GM19240 (cell line): ENCODE results near the gene FLRT1.

Source experiments
- DNase-seq: peaks from one replicate; pipeline ENCODE4 v3.0.0; 2011; ENCODE audit warnings: low spot score; ENCODE audit not compliant: insufficient read length

FLRT1 gene

DNA sequence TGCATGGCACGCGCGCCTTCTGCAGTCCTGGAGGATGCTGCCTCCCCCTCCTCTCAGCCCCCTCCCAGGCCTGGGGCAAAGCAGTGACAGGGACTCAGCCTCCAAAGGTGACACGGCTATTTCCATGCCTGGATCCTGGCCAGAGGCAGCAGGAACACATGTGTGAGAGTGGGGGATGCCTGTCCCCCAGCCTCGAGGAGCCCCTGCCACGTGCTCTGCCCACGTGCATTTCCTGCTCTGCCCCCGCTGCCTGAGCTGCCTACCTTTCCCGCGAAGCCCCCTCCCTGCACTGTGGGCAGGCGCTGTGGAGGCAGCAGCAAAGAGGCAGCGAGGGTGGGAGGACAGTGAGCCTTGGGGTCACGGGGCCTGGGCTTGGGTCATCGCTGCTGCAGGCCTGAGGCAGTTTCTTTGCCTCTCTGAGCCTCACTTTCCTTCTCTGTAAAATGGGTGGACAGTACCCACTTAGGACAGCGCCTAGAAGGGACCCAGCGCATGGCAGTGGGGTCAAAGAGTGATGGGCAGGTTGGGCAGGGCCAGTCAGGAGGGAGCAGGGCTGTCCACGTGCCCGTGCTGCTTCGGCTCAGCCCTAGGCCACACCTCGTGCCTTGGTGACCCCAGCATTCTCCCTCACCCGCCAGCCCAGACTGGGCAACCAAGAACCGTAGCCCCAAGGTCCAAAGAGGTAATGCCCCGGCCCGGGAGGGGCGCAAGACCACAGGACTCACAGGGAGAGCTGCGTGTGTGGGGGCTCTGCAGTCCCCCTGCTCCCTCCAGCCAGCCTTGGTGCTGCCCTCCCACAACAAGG is 48.6 kb downstream of the FLRT1 start:
- DNase-seq: no peak

DNA sequence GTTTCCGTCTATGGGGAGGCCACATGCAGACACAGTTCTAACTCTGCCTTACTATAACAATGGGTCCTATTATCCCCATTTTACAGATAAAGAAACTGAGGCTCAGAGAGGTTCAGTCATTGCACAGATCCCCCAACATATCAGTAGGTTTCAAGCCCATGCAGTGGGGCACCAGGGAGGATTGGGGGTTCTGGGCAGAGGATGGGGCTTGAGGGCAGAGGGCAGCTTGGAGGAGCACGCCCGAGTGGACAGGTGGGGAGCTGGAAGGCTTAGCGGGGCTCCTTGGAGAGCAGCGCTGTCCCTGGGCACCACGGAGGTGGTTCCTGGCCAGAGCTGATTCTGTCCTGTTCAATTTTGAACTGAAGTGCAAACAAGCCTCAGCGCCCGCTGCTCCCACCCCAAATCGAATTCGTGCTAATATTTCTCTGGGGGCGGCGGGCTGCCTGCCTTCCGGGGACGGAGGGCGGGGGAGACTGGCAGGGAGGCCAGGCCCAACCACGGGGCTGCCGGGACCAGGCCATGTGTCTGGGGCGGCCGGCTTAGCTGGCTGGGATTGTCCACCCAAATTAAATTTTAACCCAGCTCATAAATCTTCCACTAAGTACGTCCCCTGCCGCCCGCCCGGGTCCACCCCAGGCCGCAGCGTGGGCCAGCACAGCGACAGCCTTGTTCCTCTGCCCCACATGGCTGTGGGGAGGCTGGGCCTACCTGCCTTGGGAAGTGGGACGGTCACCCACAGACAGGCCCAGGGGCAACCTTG is 49.4 kb downstream of the FLRT1 start:
- no peak for DNase-seq
